Tibial nerve (tissue), 4 donors: ENCODE measurements around the gene ZNF394. TPM values are rescaled to one million over a fixed set of nuclear protein-coding genes. Genes with fewer than 3 reads are reported as not detected.

ENCODE experiments used
- DNase-seq, 2 donors: peaks; one replicate each; pipeline ENCODE4 v3.0.0-alpha.2; 2019; ENCODE audit warnings: low spot score in 2 of 2
- H3K27ac ChIP-seq, 4 donors: fragments of 200-600 bp; sonication (generic) in 3 of 4; one replicate each; pipeline ENCODE4 v1.5.1; 2017 to 2019; ENCODE audit warnings: mild to moderate bottlenecking in 1 of 4
- H3K27me3 ChIP-seq, 2 donors: fragments of 200-600 bp; sonication (generic) in 1 of 2; one replicate each; pipeline versions ENCODE4 v1.5.1 to v1.6.0; 2017 to 2019
- H3K36me3 ChIP-seq, 3 donors: fragments of 200-600 bp; sonication (generic); one replicate each; pipeline ENCODE4 v1.5.1; 2018 to 2019
- H3K4me1 ChIP-seq, 4 donors: fragments of 200-600 bp; sonication (generic) in 3 of 4; one replicate each; pipeline ENCODE4 v1.5.1; 2017 to 2019
- H3K4me3 ChIP-seq, 4 donors: fragments of 200-600 bp; sonication (generic) in 3 of 4; one replicate each; pipeline ENCODE4 v1.5.1; 2017 to 2019; ENCODE audit warnings: mild to moderate bottlenecking in 1 of 4, moderate library complexity in 1 of 4
- H3K9me3 ChIP-seq, 4 donors: fragments of 200-600 bp; sonication (generic) in 3 of 4; one replicate each; pipeline ENCODE4 v1.5.1; 2017 to 2019
- CTCF ChIP-seq, 5 experiments: fragments of 200-600 bp in 3 of 5; fragments of 450-650 bp in 2 of 5; sonication (generic) in 3 of 5; IDR thresholded peaks; one replicate each; pipeline ENCODE4 v1.5.1; 2016 to 2019; ENCODE audit warnings: antibody characterized with exemption in 5 of 5, mild to moderate bottlenecking in 3 of 5, moderate library complexity in 2 of 5
- EP300 ChIP-seq, 2 donors: sonication (generic); formaldehyde crosslinking; IDR thresholded peaks; one replicate each; pipeline ENCODE4 v1.6.1; 2017; ENCODE audit warnings: antibody characterized with exemption in 2 of 2, mild to moderate bottlenecking in 1 of 2
- POLR2A ChIP-seq, 2 donors: fragments of 450-650 bp; IDR thresholded peaks; one replicate each; pipeline ENCODE4 v1.6.1; 2017; ENCODE audit warnings: antibody characterized with exemption in 2 of 2, mild to moderate bottlenecking in 2 of 2, moderate library complexity in 2 of 2
- WGBS, 2 donors: methylation state at CpG; one replicate each; pipeline ENCODE4 v1.1.5; 2018; 5-methylcytosine and 5-hydroxymethylcytosine counted together
- total RNA-seq, 4 donors: library from RNA; depleted of rRNA; stranded (reverse); fragments of >200 nt; gene quantifications; one replicate each; pipeline ENCODE4 v1.1.0, GENCODE V29; 2016

ZNF394 gene
- total RNA-seq, 4 donors from 2014 or later, result 36.9 to 47.3 (median 44.5) TPM

DNA sequence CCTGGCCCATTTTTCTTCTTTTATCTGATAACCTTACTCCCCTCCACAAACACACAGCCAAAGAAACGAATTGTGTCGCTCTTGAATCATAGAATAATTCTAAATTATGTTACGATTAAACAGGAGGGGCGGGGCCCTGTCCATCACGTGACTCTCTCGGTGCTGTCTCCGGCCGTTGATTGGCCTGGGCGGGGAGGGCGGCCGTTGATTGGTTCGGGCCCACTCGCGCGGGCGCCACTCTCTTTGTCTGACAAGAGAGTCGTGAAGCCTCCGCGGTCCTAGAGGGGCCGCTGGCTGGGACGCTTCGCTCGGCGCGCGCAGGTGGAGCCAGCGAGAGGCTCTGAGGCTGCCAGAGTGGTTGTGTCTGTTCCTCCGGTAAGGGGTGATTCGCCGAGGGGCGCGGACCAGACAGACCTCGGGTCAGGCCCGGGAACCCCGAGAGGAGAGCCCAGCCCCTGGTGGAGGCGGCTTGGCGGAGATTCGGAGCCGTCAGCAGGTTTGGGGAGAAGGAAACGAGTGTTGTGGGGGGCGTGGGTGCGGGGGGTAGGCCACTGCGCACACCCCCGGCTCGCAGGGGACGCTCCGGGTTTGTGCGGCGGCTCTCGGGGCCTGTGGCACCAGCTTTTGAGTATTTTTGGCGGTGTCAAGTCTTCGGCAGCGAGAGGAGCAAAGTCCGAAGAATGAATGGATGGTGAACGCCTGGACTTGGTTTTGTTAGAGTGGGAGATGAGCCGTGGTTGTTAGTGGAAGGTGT lies 27.3 kb downstream of the ZNF394 start, which contains the start of gene ZNF789:
ZNF789 (plus strand) TSS at position 330 of the 754 bp plus-strand sequence. CDS start 3,567 bp downstream, outside the sequence.
- 0 to 1% methylated on average over 43 to 53 of the region's 56 CpGs for WGBS, 2 donors
- H3K36me3 ChIP-seq, result no peaks in the 10 kb centered on the region
- peak within 1 kb of the TSS; percentile 57 to 85 (median 76) for H3K4me3 ChIP-seq
- no peaks in the 10 kb centered on the region for H3K27me3 ChIP-seq
- peak; percentile 98 for DNase-seq
- TF ChIP-seq CTCF (IDR thresholded peaks at IDR 0.05) (no peak), EP300 (IDR thresholded peaks at IDR 0.05) (peak; percentile 53 to 80), POLR2A (IDR thresholded peaks at IDR 0.05) (peak; percentile 9 to 61)
- H3K9me3 ChIP-seq, result no peaks in the 10 kb centered on the region
- peaks cover 0 to 40% (median 16%) of the 10 kb centered on the region in 4 donors for H3K4me1 ChIP-seq
- H3K27ac ChIP-seq, result peak within 1 kb of the TSS; percentile 45 to 91 (median 86)

GRCh38 chr7:99469381-99470065 lies 30.6 kb downstream of the ZNF394 start:
- TF ChIP-seq CTCF (IDR thresholded peaks at IDR 0.05), result no peak
- TF ChIP-seq EP300 (IDR thresholded peaks at IDR 0.05), result no peak
- no peak for TF ChIP-seq POLR2A (IDR thresholded peaks at IDR 0.05)
- peak overlapping the region in 1 of 4 donors; percentile 18 for H3K4me3 ChIP-seq
- 41 to 47% methylated on average over 23 of the region's 23 CpGs for WGBS, 2 donors
- peaks cover 0 to 31% (median 20%) of the 10 kb centered on the region in 4 donors for H3K4me1 ChIP-seq
- peak overlapping the region in 2 of 4 donors; percentile 28 to 85 for H3K27ac ChIP-seq
- peaks cover 0 to under 1% (median 0%) of the 10 kb centered on the region in 3 donors for H3K36me3 ChIP-seq
- no peaks in the 10 kb centered on the region for H3K9me3 ChIP-seq
- no peak for DNase-seq
- H3K27me3 ChIP-seq, result no peaks in the 10 kb centered on the region

GRCh38 chr7:99468336-99468918 lies 31.7 kb downstream of the ZNF394 start:
- Histone ChIP-seq H3K4me1 (peaks cover 0 to 35% (median 13%) of the 10 kb centered on the region in 4 donors), H3K4me3 (no peak overlapping the region), H3K36me3 (peaks cover 0 to 11% (median 0%) of the 10 kb centered on the region in 3 donors), H3K9me3 (no peaks in the 10 kb centered on the region), H3K27ac (no peak overlapping the region), H3K27me3 (no peaks in the 10 kb centered on the region)
- no peak for DNase-seq
- TF ChIP-seq EP300 (IDR thresholded peaks at IDR 0.05) (no peak), CTCF (IDR thresholded peaks at IDR 0.05) (no peak), POLR2A (IDR thresholded peaks at IDR 0.05) (no peak)
- WGBS, 2 donors, result 81 to 86% methylated on average over 26 to 27 of the region's 29 CpGs

- peaks cover 0 to 51% (median 8%) of the 10 kb centered on the region in 4 donors for H3K4me1 ChIP-seq
- peak overlapping the region; percentile 81 to 96 (median 90) for H3K4me3 ChIP-seq
- no peak for TF ChIP-seq CTCF (IDR thresholded peaks at IDR 0.05)
- TF ChIP-seq POLR2A (IDR thresholded peaks at IDR 0.05), result no peak
- no peak for TF ChIP-seq EP300 (IDR thresholded peaks at IDR 0.05)
- no peaks in the 10 kb centered on the region for H3K27me3 ChIP-seq
- 3 to 6% methylated on average over 9 of the region's 9 CpGs for WGBS, 2 donors
- peaks cover 0 to 28% (median 0%) of the 10 kb centered on the region in 3 donors for H3K36me3 ChIP-seq
- peak overlapping the region; percentile 59 to 90 (median 88) for H3K27ac ChIP-seq
- no peak for DNase-seq
- H3K9me3 ChIP-seq, result no peaks in the 10 kb centered on the region
Measured at GRCh38 chr7:99465421-99465768, 34.7 kb downstream of the ZNF394 start.
